DOHH2 (cell line): Measurements from ENCODE around the gene CRADD.

Experiments used
- H3F3A ChIP-seq: fragments of 200-600 bp; sonication (generic), shearing (Covaris generic); 2 replicates; pipeline ENCODE4 v1.6.0; 2016; ENCODE audit warnings: antibody characterized with exemption, mild to moderate bottlenecking; ENCODE audit not compliant: control insufficient read depth, insufficient read depth
- H3K27ac ChIP-seq: fragments of 200-600 bp; sonication (generic); 2 replicates; pipeline ENCODE4 v1.5.1; 2014; ENCODE audit warnings: low read depth, mild to moderate bottlenecking, low read length, moderate library complexity
- H3K27me3 ChIP-seq: fragments of 200-600 bp; sonication (generic); 2 replicates; pipeline ENCODE4 v1.6.1; 2014; ENCODE audit warnings: mild to moderate bottlenecking, low read length, mixed read lengths; ENCODE audit not compliant: control insufficient read depth
- H3K36me3 ChIP-seq: fragments of 200-600 bp; sonication (generic); 2 replicates; pipeline ENCODE4 v1.6.1; 2014; ENCODE audit warnings: mild to moderate bottlenecking, low read length, moderate library complexity, mixed read lengths; ENCODE audit not compliant: control insufficient read depth
- H3K4me1 ChIP-seq: fragments of 200-600 bp; sonication (generic); 2 replicates; pipeline ENCODE4 v1.6.1; 2014; ENCODE audit warnings: mild to moderate bottlenecking, low read length, mixed read lengths; ENCODE audit not compliant: control insufficient read depth
- H3K4me2 ChIP-seq: fragments of 200-600 bp; sonication (generic); 2 replicates; pipeline ENCODE4 v1.6.0; 2014; ENCODE audit warnings: mild to moderate bottlenecking, low read length, moderate library complexity
- H3K4me3 ChIP-seq: fragments of 200-600 bp; sonication (generic); 2 replicates; pipeline ENCODE4 v1.5.1; 2014; ENCODE audit warnings: mild to moderate bottlenecking, low read length, mixed read lengths
- H3K79me2 ChIP-seq: fragments of 200-600 bp; sonication (generic); 2 replicates; pipeline ENCODE4 v1.6.1; 2014; ENCODE audit warnings: mild to moderate bottlenecking, low read length, mixed read lengths; ENCODE audit not compliant: control insufficient read depth
- H3K9me2 ChIP-seq: fragments of 200-600 bp; sonication (generic); replicated peaks from 2 replicates; pipeline ENCODE4 v1.6.1; 2014; ENCODE audit warnings: mild to moderate bottlenecking, low read length, mixed read lengths; ENCODE audit not compliant: control insufficient read depth
- H3K9me3 ChIP-seq: fragments of 200-600 bp; sonication (generic); 2 replicates; pipeline ENCODE4 v1.6.1; 2014; ENCODE audit warnings: antibody characterized with exemption, low read length, mixed read lengths; ENCODE audit not compliant: control insufficient read depth, insufficient read depth
- H4K20me1 ChIP-seq: fragments of 200-600 bp; sonication (generic); 2 replicates; pipeline ENCODE4 v1.6.0; 2014; ENCODE audit warnings: low read depth, mild to moderate bottlenecking, antibody characterized with exemption, low read length, moderate library complexity; ENCODE audit not compliant: control insufficient read depth, insufficient read depth
- CTCF ChIP-seq: fragments of 200-600 bp; sonication (generic); IDR thresholded peaks from one replicate; pipeline ENCODE4 v1.5.1; 2014; ENCODE audit warnings: antibody characterized with exemption, mild to moderate bottlenecking, low read depth, low read length; ENCODE audit not compliant: poor library complexity, severe bottlenecking
- EZH2phosphoT487 ChIP-seq: fragments of 200-600 bp; sonication (generic); IDR thresholded peaks from 2 replicates; pipeline ENCODE4 v1.6.1; 2017; ENCODE audit warnings: borderline replicate concordance, mild to moderate bottlenecking, antibody characterized with exemption, low read length, moderate library complexity, mixed read lengths

Gene CRADD

GRCh38 chr12:93938931-93939330 lies 261.8 kb downstream of the CRADD start:
- no peaks in the 10 kb centered on the region for H3K36me3 ChIP-seq
- H3K9me2 ChIP-seq, result no peaks in the 10 kb centered on the region
- H3K4me3 ChIP-seq, result no peak overlapping the region
- TF ChIP-seq CTCF, result no peak
- TF ChIP-seq EZH2phosphoT487, result no peak
- H3K27me3 ChIP-seq, result no peaks in the 10 kb centered on the region
- no peaks in the 10 kb centered on the region for H4K20me1 ChIP-seq
- no peaks in the 10 kb centered on the region for H3K9me3 ChIP-seq
- H3K4me2 ChIP-seq, result no peak overlapping the region
- H3K27ac ChIP-seq, result no peak overlapping the region
- no peaks in the 10 kb centered on the region for H3K79me2 ChIP-seq
- H3F3A ChIP-seq, result no peaks in the 10 kb centered on the region
- H3K4me1 ChIP-seq, result no peaks in the 10 kb centered on the region

- H3K79me2 ChIP-seq, result no peaks in the 10 kb centered on the region
- H3K9me2 ChIP-seq, result no peaks in the 10 kb centered on the region
- H3K9me3 ChIP-seq, result no peaks in the 10 kb centered on the region
- H3K27ac ChIP-seq, result no peak overlapping the region
- no peaks in the 10 kb centered on the region for H3K36me3 ChIP-seq
- TF ChIP-seq CTCF, result no peak
- no peak for TF ChIP-seq EZH2phosphoT487
- H3K4me2 ChIP-seq, result no peak overlapping the region
- H3F3A ChIP-seq, result no peaks in the 10 kb centered on the region
- H3K4me3 ChIP-seq, result no peak overlapping the region
- no peaks in the 10 kb centered on the region for H3K27me3 ChIP-seq
- H3K4me1 ChIP-seq, result no peaks in the 10 kb centered on the region
- H4K20me1 ChIP-seq, result no peaks in the 10 kb centered on the region
Measured at GRCh38 chr12:93939641-93940325, 262.6 kb downstream of the CRADD start.

- no peaks in the 10 kb centered on the region for H3K27me3 ChIP-seq
- no peaks in the 10 kb centered on the region for H4K20me1 ChIP-seq
- no peak overlapping the region for H3K4me3 ChIP-seq
- H3K79me2 ChIP-seq, result no peaks in the 10 kb centered on the region
- no peak overlapping the region for H3K4me2 ChIP-seq
- H3K4me1 ChIP-seq, result no peaks in the 10 kb centered on the region
- H3K36me3 ChIP-seq, result no peaks in the 10 kb centered on the region
- H3K9me3 ChIP-seq, result no peaks in the 10 kb centered on the region
- no peaks in the 10 kb centered on the region for H3K9me2 ChIP-seq
- H3K27ac ChIP-seq, result no peak overlapping the region
- no peaks in the 10 kb centered on the region for H3F3A ChIP-seq
- no peak for TF ChIP-seq EZH2phosphoT487
- TF ChIP-seq CTCF, result no peak
Measured at GRCh38 chr12:93943780-93944179, 266.6 kb downstream of the CRADD start.
